Panc1 (cell line): ENCODE measurements around the gene PHC2. TPM values are rescaled to one million over a fixed set of nuclear protein-coding genes. Genes with fewer than 3 reads are reported as not detected.

Experiments
- ATAC-seq: fragments of 200-7000 bp; cut with Tn5 transposase; 2 replicates; pipeline ENCODE4 v1.9.1; 2020; ENCODE audit warnings: mild to moderate bottlenecking, moderate library complexity
- BruUV-seq: library from RNA; stranded (reverse); fragments of 400-500 nt; replicated peaks from 2 replicates; lab custom pipeline; 2021; lab: Mats Ljungman, UMichigan
- CTCF ChIA-PET: fragments of 300-600 bp; sonication (Branson Sonifier 250); formaldehyde crosslinking; loops from one replicate; lab custom pipeline; 2022; ENCODE audit warnings: antibody characterized with exemption; lab: Charles Lee
- POLR2A ChIA-PET: fragments of 300-600 bp; sonication (Branson Sonifier 250); formaldehyde crosslinking; loops from one replicate; lab custom pipeline; 2022; ENCODE audit warnings: antibody characterized with exemption; lab: Charles Lee
- DNase-seq: peaks from one replicate; pipeline ENCODE4 v3.0.0-alpha.2; 2010; ENCODE audit warnings: low read depth, low spot score
- H3K27ac ChIP-seq: 2 replicates; pipeline ENCODE4 v1.5.1; 2011; ENCODE audit warnings: mild to moderate bottlenecking, low read length, inconsistent platforms
- H3K27me3 ChIP-seq: fragments of 200-500 bp; sonication (Bioruptor generic); 2 replicates; pipeline ENCODE4 v1.6.0; 2014; ENCODE audit warnings: low read length, inconsistent platforms; ENCODE audit not compliant: control insufficient read depth, insufficient read depth
- H3K36me3 ChIP-seq: fragments of 200-500 bp; sonication (Bioruptor generic); 2 replicates; pipeline ENCODE4 v1.5.1; 2014; ENCODE audit warnings: inconsistent platforms, mild to moderate bottlenecking, low read length, moderate library complexity; ENCODE audit not compliant: control insufficient read depth, insufficient read depth
- H3K4me1 ChIP-seq: 2 replicates; pipeline ENCODE4 v1.5.1; 2011; ENCODE audit warnings: inconsistent platforms, mild to moderate bottlenecking, low read length, moderate library complexity; ENCODE audit not compliant: control insufficient read depth, insufficient read depth
- H3K4me3 ChIP-seq, 2 experiments: 2 replicates each; pipeline ENCODE4 v1.5.1; 2011 to 2012; ENCODE audit warnings: low read depth in 2 of 2, low read length in 2 of 2, mild to moderate bottlenecking in 2 of 2, inconsistent platforms in 1 of 2, moderate library complexity in 1 of 2
- H3K9me3 ChIP-seq: fragments of 200-500 bp; sonication (Bioruptor generic); 2 replicates; pipeline ENCODE4 v1.5.1; 2014; ENCODE audit warnings: low read depth, mild to moderate bottlenecking, inconsistent platforms, low read length, moderate library complexity; ENCODE audit not compliant: control insufficient read depth, insufficient read depth
- CTCF ChIP-seq: fragments of 450-650 bp; IDR thresholded peaks from 2 replicates; pipeline ENCODE4 v1.5.1; 2017; ENCODE audit warnings: mild to moderate bottlenecking
- POLR2AphosphoS5 ChIP-seq: IDR thresholded peaks from 2 replicates; pipeline ENCODE4 v1.6.1; 2012; ENCODE audit warnings: mild to moderate bottlenecking, low read depth, low read length, moderate library complexity
- REST ChIP-seq, 2 experiments: IDR thresholded peaks; 2 replicates each; pipeline ENCODE4 v1.6.1; 2011 to 2012; ENCODE audit warnings: low read depth in 2 of 2, control low read depth in 1 of 2, low read length in 1 of 2, mild to moderate bottlenecking in 1 of 2, moderate library complexity in 1 of 2; ENCODE audit not compliant: insufficient read depth in 1 of 2
- SIN3A ChIP-seq: IDR thresholded peaks from 2 replicates; pipeline ENCODE4 v1.6.1; 2012; ENCODE audit warnings: low read depth, mild to moderate bottlenecking, low read length, moderate library complexity, borderline replicate concordance; ENCODE audit not compliant: insufficient read depth
- TCF7L2 ChIP-seq: IDR thresholded peaks from 2 replicates; pipeline ENCODE4 v1.6.1; 2011; ENCODE audit warnings: mild to moderate bottlenecking, low read depth, low read length, inconsistent platforms
- in situ Hi-C: cut with HindIII; loops from 2 replicates; pipeline ENCODE4 v1.10.0; 2016; ENCODE audit warnings: low sequenced_read_pairs, low pct_unique_long_range_greater_than_20kb
- intact Hi-C: fragments of 100-400 bp; cut with micrococcal nuclease; formaldehyde crosslinking; loops from one replicate; pipeline ENCODE4 v1.10.0; 2022; ENCODE audit not compliant: unreplicated experiment
- total RNA-seq: library from RNA; stranded (reverse); gene quantifications from one replicate; pipeline ENCODE4 v1.2.1, GENCODE V29; 2021; ENCODE audit not compliant: unreplicated experiment

The PHC2 gene
- total RNA-seq, 1 experiment from 2014 or later = 122 TPM

GRCh38 chr1:33276573-33277298 is 154.2 kb downstream of the PHC2 start:
- H3K9me3 ChIP-seq = no peaks in the 10 kb centered on the region
- CTCF ChIA-PET = no interaction called here
- H3K4me1 ChIP-seq = no peaks in the 10 kb centered on the region
- no peaks in the 10 kb centered on the region for H3K36me3 ChIP-seq
- in situ Hi-C loops = no loop called here
- ATAC-seq (no peak), DNase-seq (no peak)
- no TSS peak for BruUV-seq
- POLR2A ChIA-PET = no interaction called here
- H3K27ac ChIP-seq = no peak overlapping the region
- TF ChIP-seq SIN3A = no peak
- no peak for TF ChIP-seq POLR2AphosphoS5
- no peak for TF ChIP-seq REST (IDR thresholded peaks at IDR 0.05; ENCODE audit: insufficient read depth in 1 of 2, low read depth in 2 of 2, low read length in 1 of 2)
- TF ChIP-seq TCF7L2 = no peak
- no peak for TF ChIP-seq CTCF
- intact Hi-C loops = no loop called here
- H3K4me3 ChIP-seq = no peak overlapping the region
- H3K27me3 ChIP-seq = no peaks in the 10 kb centered on the region

DNA sequence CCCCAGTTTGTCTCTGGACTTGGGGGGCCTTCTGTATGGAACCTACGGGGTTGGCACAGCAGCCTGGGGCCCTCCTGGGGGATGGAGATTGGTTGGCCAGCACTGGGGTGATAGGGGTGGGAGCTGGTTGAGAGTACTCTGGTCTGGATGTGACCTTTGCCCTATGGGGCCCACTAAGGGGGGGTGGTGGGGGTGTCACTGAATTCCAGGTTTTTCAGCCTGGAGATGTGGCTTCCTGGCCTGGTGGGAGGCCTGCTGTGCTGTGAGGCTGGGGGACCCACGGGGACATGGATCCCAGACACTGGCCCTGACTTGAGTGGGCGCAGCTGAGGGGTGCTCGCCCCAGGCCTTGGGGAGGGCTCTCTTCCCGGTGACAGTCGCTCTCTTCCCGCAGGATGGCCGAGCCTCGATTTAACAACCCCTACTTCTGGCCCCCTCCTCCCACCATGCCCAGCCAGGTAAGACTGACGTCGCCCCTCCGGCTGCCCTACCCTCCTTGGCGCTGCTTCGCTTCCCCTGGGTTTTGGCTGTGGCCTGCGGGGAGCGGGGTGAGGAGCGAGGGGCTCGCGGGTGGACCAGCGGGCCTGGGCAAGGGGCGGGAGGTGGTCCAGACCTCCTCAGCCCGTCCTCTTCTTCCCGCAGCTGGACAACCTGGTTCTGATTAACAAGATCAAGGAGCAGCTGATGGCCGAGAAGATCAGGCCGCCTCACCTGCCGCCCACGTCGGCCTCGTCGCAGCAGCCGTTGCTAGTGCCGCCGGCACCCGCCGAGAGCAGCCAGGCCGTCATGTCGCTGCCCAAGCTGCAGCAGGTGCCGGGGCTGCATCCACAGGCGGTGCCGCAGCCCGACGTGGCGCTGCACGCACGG is 155.0 kb downstream of the PHC2 start:
- DNase-seq (no peak), ATAC-seq (no peak)
- Histone ChIP-seq H3K4me3 (no peak overlapping the region), H3K4me1 (no peaks in the 10 kb centered on the region), H3K36me3 (no peaks in the 10 kb centered on the region), H3K27ac (no peak overlapping the region), H3K27me3 (no peaks in the 10 kb centered on the region), H3K9me3 (no peaks in the 10 kb centered on the region)
- no peak for TF ChIP-seq TCF7L2
- TF ChIP-seq SIN3A = no peak
- no peak for TF ChIP-seq POLR2AphosphoS5
- TF ChIP-seq CTCF = no peak
- TF ChIP-seq REST (IDR thresholded peaks at IDR 0.05; ENCODE audit: insufficient read depth in 1 of 2, low read depth in 2 of 2, low read length in 1 of 2) = no peak
- no TSS peak for BruUV-seq
- intact Hi-C loops (no loop called here), in situ Hi-C loops (no loop called here)
- ChIA-PET CTCF (no interaction called here), POLR2A (no interaction called here)
